ENCODE data around the gene XRCC2. TPM values are rescaled to one million over a fixed set of nuclear protein-coding genes. Genes with fewer than 3 reads are reported as not detected.

Gene XRCC2
- total and polyA plus RNA-seq, 2 of the 4 experiments (the other 2 are of a cell fraction), result 2.2 to 3.6 TPM

DNA sequence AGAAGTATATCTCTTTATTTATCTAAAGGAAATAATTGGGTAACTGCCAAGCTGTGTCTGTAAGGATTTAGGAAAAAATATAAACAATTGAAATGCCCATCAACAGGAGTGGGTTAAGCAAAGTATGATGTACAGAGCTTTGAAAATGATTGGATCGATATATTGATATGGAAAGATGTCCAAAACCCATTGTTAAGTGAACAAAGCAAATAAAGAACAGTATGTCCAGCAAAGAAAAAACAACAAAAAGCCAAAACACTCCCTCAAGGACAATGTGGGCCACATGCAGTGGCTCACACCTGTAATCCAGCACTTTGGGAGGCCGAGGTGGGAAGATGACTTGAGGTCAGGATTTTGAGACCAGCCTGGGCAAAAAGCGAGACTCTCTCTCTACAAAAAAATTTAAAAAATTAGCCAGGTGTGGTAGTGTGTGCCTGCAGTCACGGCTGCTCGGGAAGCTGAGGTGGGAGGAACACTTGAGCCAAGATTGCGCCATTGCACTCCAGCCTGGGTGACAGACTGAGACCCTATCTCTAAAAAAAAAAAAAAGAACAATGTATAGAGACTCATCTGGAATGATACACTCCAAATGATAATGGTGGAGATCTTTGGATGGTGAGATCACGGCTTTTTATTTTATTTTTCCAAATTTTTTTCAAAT lies 37.9 kb downstream of the XRCC2 start:
- Histone ChIP-seq H3K27ac (ENCODE audit: insufficient read depth, low read length) (no peak overlapping the region), H2BK15ac (ENCODE audit: low read depth, low read length) (no peak overlapping the region), H3K79me1 (ENCODE audit: low read depth in 1 of 2, low read length in 2 of 2) (no peaks in the 10 kb centered on the region), H4K91ac (ENCODE audit: insufficient read depth, low read depth, low read length) (no peak overlapping the region), H2BK120ac (ENCODE audit: low read depth, low read length) (no peak overlapping the region), H3K36me3 (ENCODE audit: control insufficient read depth, insufficient read depth, low read length) (no peaks in the 10 kb centered on the region), H3K9ac (ENCODE audit: low read depth, low read length) (no peak overlapping the region), H2BK5ac (ENCODE audit: low read depth, low read length, poor library complexity, severe bottlenecking) (no peak overlapping the region), H2AK9ac (replicated peaks; ENCODE audit: low read depth, low read length, poor library complexity) (no peak overlapping the region), H3K9me3 (ENCODE audit: control insufficient read depth, insufficient read depth, low read length) (no peaks in the 10 kb centered on the region), H3K4me3 (ENCODE audit: insufficient read depth, low read depth, low read length) (no peak overlapping the region), H4K8ac (ENCODE audit: low read depth in 2 of 2, low read length in 2 of 2) (no peak overlapping the region), H3K18ac (ENCODE audit: low read depth, low read length) (no peak overlapping the region), H3K4me2 (ENCODE audit: low read depth, low read length) (no peak overlapping the region), H4K20me1 (ENCODE audit: insufficient read depth, low read length) (no peaks in the 10 kb centered on the region), H4K5ac (ENCODE audit: low read depth, low read length) (no peak overlapping the region), H2AK5ac (ENCODE audit: low read depth, low read length) (no peak overlapping the region), H2AFZ (replicated peaks; ENCODE audit: low read length, poor library complexity) (no peak overlapping the region), H3K4ac (ENCODE audit: low read depth, low read length) (no peak overlapping the region), H3K14ac (replicated peaks; ENCODE audit: low read depth, low read length) (no peak overlapping the region), H3K9me1 (ENCODE audit: insufficient read depth, low read length) (no peaks in the 10 kb centered on the region), H3K56ac (ENCODE audit: extremely low read depth, insufficient read depth, low read length) (no peak overlapping the region), H2BK20ac (ENCODE audit: low read depth, low read length) (no peak overlapping the region), H3K23ac (ENCODE audit: low read depth, low read length) (no peak overlapping the region), H3K27me3 (ENCODE audit: control insufficient read depth, insufficient read depth, low read length) (no peaks in the 10 kb centered on the region), H3K4me1 (ENCODE audit: control insufficient read depth, insufficient read depth, low read length) (no peaks in the 10 kb centered on the region)
- intact Hi-C loops (cut with micrococcal nuclease) (no loop called here), dilution Hi-C loops (cut with HindIII; ENCODE audit: low sequenced_read_pairs, unreplicated experiment) (no loop called here), in situ Hi-C loops (cut with MboI; ENCODE audit: low sequenced_read_pairs) (no loop called here)
- ChIA-PET CTCF (interaction anchor here (0.6 to 0.7 kb wide), 2 partner anchors 26 to 33 kb away, joined by 3 read pairs; no protein-coding TSS in a partner anchor), POLR2A (ENCODE audit: unreplicated experiment) (interaction anchor here (0.6 kb wide), 1 partner anchor 208 kb away, joined by 3 read pairs; no protein-coding TSS in a partner anchor)
- no peak for DNase-seq
- BruUV-seq (replicated peaks), result no TSS peak
- no peak for ATAC-seq (ENCODE audit: low read depth)
- TF ChIP-seq POLR2A (IDR thresholded peaks at IDR 0.05; ENCODE audit: low read depth, low read length) (no peak), SMC3 (IDR thresholded peaks at IDR 0.05; ENCODE audit: low read depth, low read length) (no peak), CHD1 (IDR thresholded peaks at IDR 0.05; ENCODE audit: low read depth, low read length) (no peak), RAD21 (IDR thresholded peaks at IDR 0.05; ENCODE audit: low read length) (no peak), RFX5 (IDR thresholded peaks at IDR 0.05; ENCODE audit: low read depth, low read length) (no peak)
- WGBS, 2 experiments (ENCODE audit: extremely low coverage in 2 of 2, insufficient read length in 1 of 2), result no CpG with 5 or more reads among the region's 7 CpGs

Measured in IMR-90 (cell line).